ENCODE results near the gene PIK3AP1.

The PIK3AP1 gene

GRCh38 chr10:96671211-96671890 is 49.0 kb downstream of the PIK3AP1 start:
- DNase-seq (ENCODE audit: low read depth): no peak

- no peak for DNase-seq (ENCODE audit: low read depth)
Observed at GRCh38 chr10:96670786-96671185, 49.5 kb downstream of the PIK3AP1 start.

GRCh38 chr10:96667401-96667800 is 52.9 kb downstream of the PIK3AP1 start:
- DNase-seq (ENCODE audit: low read depth): no peak

GRCh38 chr10:96666741-96667140 is 53.6 kb downstream of the PIK3AP1 start:
- no peak for DNase-seq (ENCODE audit: low read depth)

- no peak for DNase-seq (ENCODE audit: low read depth)
Observed at GRCh38 chr10:96665306-96665705, 55.0 kb downstream of the PIK3AP1 start.

- DNase-seq (ENCODE audit: low read depth): no peak
Observed at GRCh38 chr10:96664563-96664962, 55.8 kb downstream of the PIK3AP1 start.

- DNase-seq (ENCODE audit: low read depth): no peak
Observed at GRCh38 chr10:96663797-96664196, 56.5 kb downstream of the PIK3AP1 start.

- no peak for DNase-seq (ENCODE audit: low read depth)
Observed at GRCh38 chr10:96661632-96662031, 58.7 kb downstream of the PIK3AP1 start.

GRCh38 chr10:96660297-96660696 is 60.0 kb downstream of the PIK3AP1 start:
- DNase-seq (ENCODE audit: low read depth): no peak

- no peak for DNase-seq (ENCODE audit: low read depth)
Observed at GRCh38 chr10:96658844-96659243, 61.5 kb downstream of the PIK3AP1 start.

- DNase-seq (ENCODE audit: low read depth): no peak
Observed at GRCh38 chr10:96657385-96657784, 62.9 kb downstream of the PIK3AP1 start.

GRCh38 chr10:96656839-96657238 is 63.5 kb downstream of the PIK3AP1 start:
- no peak for DNase-seq (ENCODE audit: low read depth)

GRCh38 chr10:96656198-96656577 is 64.1 kb downstream of the PIK3AP1 start:
- DNase-seq (ENCODE audit: low read depth): no peak

- no peak for DNase-seq (ENCODE audit: low read depth)
Observed at GRCh38 chr10:96655461-96656197, 64.7 kb downstream of the PIK3AP1 start.

- no peak for DNase-seq (ENCODE audit: low read depth)
Observed at GRCh38 chr10:96651998-96652431, 68.3 kb downstream of the PIK3AP1 start.

- DNase-seq (ENCODE audit: low read depth): no peak
Observed at GRCh38 chr10:96650958-96651357, 69.4 kb downstream of the PIK3AP1 start.

GRCh38 chr10:96648297-96648696 is 72.0 kb downstream of the PIK3AP1 start:
- no peak for DNase-seq (ENCODE audit: low read depth)

GRCh38 chr10:96647466-96647865 is 72.8 kb downstream of the PIK3AP1 start:
- no peak for DNase-seq (ENCODE audit: low read depth)

- DNase-seq (ENCODE audit: low read depth): no peak
Observed at GRCh38 chr10:96646751-96647166, 73.6 kb downstream of the PIK3AP1 start.

- no peak for DNase-seq (ENCODE audit: low read depth)
Observed at GRCh38 chr10:96646301-96646700, 74.0 kb downstream of the PIK3AP1 start.

- no peak for DNase-seq (ENCODE audit: low read depth)
Observed at GRCh38 chr10:96645191-96645721, 75.1 kb downstream of the PIK3AP1 start.

- no peak for DNase-seq (ENCODE audit: low read depth)
Observed at GRCh38 chr10:96643920-96644319, 76.4 kb downstream of the PIK3AP1 start.

GRCh38 chr10:96642973-96643372 is 77.3 kb downstream of the PIK3AP1 start:
- DNase-seq (ENCODE audit: low read depth): no peak

All from stimulated activated CD8-positive, alpha-beta memory T cell treated with anti-CD3 and anti-CD28 coated beads, Interleukin-12 subunit alpha, Interleukin-12 subunit beta, amount 100 ng/mL, for 1 hour (primary cell).